Measurements from ENCODE around the gene DGKD. TPM values are rescaled to one million over a fixed set of nuclear protein-coding genes. Genes with fewer than 3 reads are reported as not detected.

DGKD gene
- total RNA-seq, 2 experiments from 2014 or later = 147 to 156 TPM

- Histone ChIP-seq H3K9me3 (ENCODE audit: control insufficient read depth in 1 of 2, insufficient read depth in 1 of 2, low read length in 2 of 2) (peaks cover 0 to 6% of the 10 kb centered on the region in 2 experiments), H3K27me3 (ENCODE audit: control insufficient read depth in 1 of 2, insufficient read depth in 2 of 2, low read length in 2 of 2) (no peaks in the 10 kb centered on the region), H3K36me3 (ENCODE audit: insufficient read depth, low read length) (peaks cover 23% of the 10 kb centered on the region), H3K4me1 (ENCODE audit: insufficient read depth, low read length) (no peaks in the 10 kb centered on the region), H3K27ac (ENCODE audit: low read depth in 1 of 2, low read length in 2 of 2) (no peak overlapping the region), H3K4me3 (ENCODE audit: low read length) (no peak overlapping the region)
- intact Hi-C loops (cut with DNase I, micrococcal nuclease) = no loop called here
- CTCF ChIA-PET = no interaction called here
- POLR2A ChIA-PET = no interaction called here
- no peaks in the 10 kb centered on the region for H3K27me3 Mint-ChIP-seq
- no peak overlapping the region for H3K4me3 Mint-ChIP-seq
- no peak for DNase-seq
- no peak for ATAC-seq (ENCODE audit: poor library complexity)
- no peaks in the 10 kb centered on the region for H3K9me3 Mint-ChIP-seq
- TF ChIP-seq, protein P1, sequence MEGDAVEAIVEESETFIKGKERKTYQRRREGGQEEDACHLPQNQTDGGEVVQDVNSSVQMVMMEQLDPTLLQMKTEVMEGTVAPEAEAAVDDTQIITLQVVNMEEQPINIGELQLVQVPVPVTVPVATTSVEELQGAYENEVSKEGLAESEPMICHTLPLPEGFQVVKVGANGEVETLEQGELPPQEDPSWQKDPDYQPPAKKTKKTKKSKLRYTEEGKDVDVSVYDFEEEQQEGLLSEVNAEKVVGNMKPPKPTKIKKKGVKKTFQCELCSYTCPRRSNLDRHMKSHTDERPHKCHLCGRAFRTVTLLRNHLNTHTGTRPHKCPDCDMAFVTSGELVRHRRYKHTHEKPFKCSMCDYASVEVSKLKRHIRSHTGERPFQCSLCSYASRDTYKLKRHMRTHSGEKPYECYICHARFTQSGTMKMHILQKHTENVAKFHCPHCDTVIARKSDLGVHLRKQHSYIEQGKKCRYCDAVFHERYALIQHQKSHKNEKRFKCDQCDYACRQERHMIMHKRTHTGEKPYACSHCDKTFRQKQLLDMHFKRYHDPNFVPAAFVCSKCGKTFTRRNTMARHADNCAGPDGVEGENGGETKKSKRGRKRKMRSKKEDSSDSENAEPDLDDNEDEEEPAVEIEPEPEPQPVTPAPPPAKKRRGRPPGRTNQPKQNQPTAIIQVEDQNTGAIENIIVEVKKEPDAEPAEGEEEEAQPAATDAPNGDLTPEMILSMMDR (IDR thresholded peaks at IDR 0.05) = no peak
- no peak overlapping the region for H3K27ac Mint-ChIP-seq
- H3K4me1 Mint-ChIP-seq (ENCODE audit: low read depth) = no peaks in the 10 kb centered on the region
- peaks cover 24% of the 10 kb centered on the region for H3K36me3 Mint-ChIP-seq (ENCODE audit: low read depth)
Measured at GRCh38 chr2:233480490-233481202, 126.4 kb downstream of the DGKD start.

DNA sequence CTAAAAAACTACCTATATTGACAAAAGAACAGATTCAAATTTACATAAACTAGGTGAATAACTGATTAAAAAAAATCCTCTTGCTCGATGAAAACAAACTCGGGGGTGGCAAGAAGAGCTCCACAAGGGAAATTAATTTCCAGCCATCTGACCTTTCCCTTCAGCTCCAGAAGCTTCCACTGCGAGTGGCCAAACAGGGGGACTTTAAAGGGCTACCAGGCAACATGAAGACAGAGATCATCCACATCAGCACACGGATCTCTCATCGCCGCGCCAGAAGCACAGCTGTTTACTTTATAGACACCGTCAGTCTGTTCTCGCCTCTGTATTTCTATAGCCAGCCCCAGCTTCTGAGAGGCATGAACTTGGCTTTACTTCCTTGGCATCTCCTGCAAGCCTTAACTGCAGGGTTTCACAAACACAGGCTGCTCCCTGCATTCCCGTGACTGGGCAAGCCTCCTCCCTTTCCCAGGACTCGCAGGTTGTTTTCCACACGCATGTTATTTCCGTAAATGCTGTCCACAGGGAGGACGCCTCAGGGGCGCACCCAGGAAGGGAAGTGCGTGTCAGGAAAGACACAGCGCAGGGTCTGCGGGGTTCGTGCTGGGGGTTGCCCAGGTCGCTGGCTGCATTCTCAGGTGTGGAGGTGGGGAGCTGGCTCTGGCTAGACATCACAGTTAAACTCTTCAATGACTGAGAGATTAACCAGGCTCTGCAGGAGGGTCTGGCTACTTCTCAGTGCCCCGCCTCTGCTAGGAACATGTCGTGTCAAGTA lies 127.3 kb downstream of the DGKD start:
- TF ChIP-seq, protein P1 (IDR thresholded peaks at IDR 0.05) = no peak
- Mint-ChIP-seq H3K27ac (no peak overlapping the region), H3K4me1 (ENCODE audit: low read depth) (no peaks in the 10 kb centered on the region), H3K27me3 (no peaks in the 10 kb centered on the region), H3K4me3 (no peak overlapping the region), H3K9me3 (no peaks in the 10 kb centered on the region), H3K36me3 (ENCODE audit: low read depth) (peaks cover 26% of the 10 kb centered on the region)
- peaks cover 21% of the 10 kb centered on the region for H3K36me3 ChIP-seq (ENCODE audit: insufficient read depth, low read length)
- H3K4me1 ChIP-seq (ENCODE audit: insufficient read depth, low read length) = no peaks in the 10 kb centered on the region
- DNase-seq (no peak), ATAC-seq (ENCODE audit: poor library complexity) (no peak)
- H3K4me3 ChIP-seq (ENCODE audit: low read length) = no peak overlapping the region
- intact Hi-C loops (cut with DNase I, micrococcal nuclease) = no loop called here
- ChIA-PET POLR2A (no interaction called here), CTCF (no interaction called here)
- H3K27me3 ChIP-seq (ENCODE audit: control insufficient read depth in 1 of 2, insufficient read depth in 2 of 2, low read length in 2 of 2) = no peaks in the 10 kb centered on the region
- H3K9me3 ChIP-seq (ENCODE audit: control insufficient read depth in 1 of 2, insufficient read depth in 1 of 2, low read length in 2 of 2) = peaks cover 0 to 6% of the 10 kb centered on the region in 2 experiments
- no peak overlapping the region for H3K27ac ChIP-seq (ENCODE audit: low read depth in 1 of 2, low read length in 2 of 2)

DNA sequence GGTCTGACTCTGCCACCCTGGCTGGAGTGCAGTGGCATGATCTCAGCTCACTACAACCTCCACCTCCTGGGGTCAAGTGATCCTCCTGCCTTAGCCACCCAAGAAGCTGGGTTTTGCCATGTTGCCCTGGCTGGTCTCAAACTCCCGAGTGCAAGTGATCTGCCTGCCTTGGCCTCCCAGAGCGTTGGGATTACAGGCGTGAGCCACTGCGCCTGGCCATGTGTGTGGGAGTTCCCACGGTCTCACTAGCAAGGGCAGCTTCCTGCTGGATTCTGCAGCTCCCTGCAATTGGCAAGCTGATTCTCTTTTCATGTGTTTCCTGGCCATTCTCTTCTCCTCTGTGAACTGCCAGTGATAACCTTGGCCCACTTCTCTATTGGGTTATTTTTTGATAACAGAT lies 128.3 kb downstream of the DGKD start:
- H3K27ac Mint-ChIP-seq = no peak overlapping the region
- H3K36me3 Mint-ChIP-seq (ENCODE audit: low read depth) = peaks cover 21% of the 10 kb centered on the region
- Histone ChIP-seq H3K27ac (ENCODE audit: low read depth in 1 of 2, low read length in 2 of 2) (no peak overlapping the region), H3K4me1 (ENCODE audit: insufficient read depth, low read length) (no peaks in the 10 kb centered on the region), H3K4me3 (ENCODE audit: low read length) (no peak overlapping the region), H3K36me3 (ENCODE audit: insufficient read depth, low read length) (peaks cover 20% of the 10 kb centered on the region), H3K27me3 (ENCODE audit: control insufficient read depth in 1 of 2, insufficient read depth in 2 of 2, low read length in 2 of 2) (no peaks in the 10 kb centered on the region), H3K9me3 (ENCODE audit: control insufficient read depth in 1 of 2, insufficient read depth in 1 of 2, low read length in 2 of 2) (no peaks in the 10 kb centered on the region)
- DNase-seq (no peak), ATAC-seq (ENCODE audit: poor library complexity) (no peak)
- ChIA-PET CTCF (no interaction called here), POLR2A (no interaction called here)
- no peaks in the 10 kb centered on the region for H3K27me3 Mint-ChIP-seq
- no peak overlapping the region for H3K4me3 Mint-ChIP-seq
- TF ChIP-seq, protein P1 (IDR thresholded peaks at IDR 0.05) = no peak
- H3K4me1 Mint-ChIP-seq (ENCODE audit: low read depth) = no peaks in the 10 kb centered on the region
- intact Hi-C loops (cut with DNase I, micrococcal nuclease) = no loop called here
- H3K9me3 Mint-ChIP-seq = no peaks in the 10 kb centered on the region

All from CD4-positive, alpha-beta T cell (primary cell).